ENCODE data around the gene RPTOR.

RPTOR gene

GRCh38 chr17:80884811-80885210 lies 340.2 kb downstream of the RPTOR start:
- no peak for DNase-seq

- DNase-seq: no peak
These were observed 341.4 kb downstream of the RPTOR start for GRCh38 chr17:80885947-80886582.

- DNase-seq: no peak
These were observed 342.3 kb downstream of the RPTOR start for GRCh38 chr17:80886641-80887573.

GRCh38 chr17:80887639-80888175 lies 343.1 kb downstream of the RPTOR start:
- DNase-seq: no peak

- no peak for DNase-seq
These were observed 343.9 kb downstream of the RPTOR start for GRCh38 chr17:80888276-80889160.

- no peak for DNase-seq
These were observed 344.9 kb downstream of the RPTOR start for GRCh38 chr17:80889231-80890195.

GRCh38 chr17:80890196-80890920 lies 345.7 kb downstream of the RPTOR start:
- DNase-seq: no peak

- DNase-seq: no peak
These were observed 346.3 kb downstream of the RPTOR start for GRCh38 chr17:80890921-80891396.

GRCh38 chr17:80891397-80892018 lies 346.9 kb downstream of the RPTOR start:
- peak in 4 of 56 donors; percentile 7 to 31 (median 14) for DNase-seq

GRCh38 chr17:80892019-80892855 lies 347.6 kb downstream of the RPTOR start:
- peak in 33 of 56 donors; percentile 5 to 80 (median 34) for DNase-seq

GRCh38 chr17:80892900-80893603 lies 348.4 kb downstream of the RPTOR start:
- peak in 5 of 56 donors; percentile 5 to 19 (median 7) for DNase-seq

GRCh38 chr17:80893604-80894438 lies 349.2 kb downstream of the RPTOR start:
- no peak for DNase-seq

- DNase-seq: no peak
These were observed 349.7 kb downstream of the RPTOR start for GRCh38 chr17:80894439-80894721.

- DNase-seq: no peak
These were observed 350.1 kb downstream of the RPTOR start for GRCh38 chr17:80894726-80895125.

- no peak for DNase-seq
These were observed 350.7 kb downstream of the RPTOR start for GRCh38 chr17:80895366-80895765.

GRCh38 chr17:80898716-80899115 lies 354.1 kb downstream of the RPTOR start:
- DNase-seq: no peak
